Measurements from ENCODE around the gene WDR33.
"Not testable (repeated sequence)": the region's sequence is repeated elsewhere in the genome, so short reads cannot be mapped to it uniquely, and the experiment has no call there.

WDR33 gene

GRCh38 chr2:127770534-127770933, 40.4 kb downstream of the WDR33 start:
- Mint-ChIP-seq H3K36me3 (ENCODE audit: insufficient read depth) (peaks cover 44% of the 10 kb centered on the region), H3K4me1 (ENCODE audit: low read depth in 2 of 2) (peaks cover 7 to 19% of the 10 kb centered on the region in 2 donors)
- DNase-seq; ATAC-seq (replicated peaks); H3K27me3 Mint-ChIP-seq; H3K4me3 Mint-ChIP-seq; H3K27ac Mint-ChIP-seq; H3K9me3 Mint-ChIP-seq: not testable (repeated sequence)

DNA sequence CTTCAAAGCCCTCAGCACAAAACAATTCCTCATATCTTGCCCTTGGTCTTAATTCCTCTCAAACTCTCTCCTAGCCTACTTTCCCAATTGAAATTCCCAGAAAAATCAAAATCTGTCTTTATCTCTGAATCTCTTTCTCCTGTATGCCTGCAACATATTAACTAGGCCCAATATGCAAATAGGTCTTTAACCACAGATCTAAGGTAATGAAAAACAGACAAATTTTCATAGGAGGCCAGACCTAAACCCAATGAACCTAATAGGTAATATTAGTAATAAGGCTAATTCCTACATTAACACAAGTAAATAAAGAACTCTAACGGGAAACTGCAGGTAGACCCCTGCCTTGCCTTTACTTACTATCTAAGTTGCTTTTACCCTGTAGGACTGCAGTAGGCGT, 41.4 kb downstream of the WDR33 start:
- no peak overlapping the region for H3K4me3 Mint-ChIP-seq
- DNase-seq (no peak), ATAC-seq (replicated peaks) (no peak)
- H3K9me3 Mint-ChIP-seq, result no peaks in the 10 kb centered on the region
- H3K27me3 Mint-ChIP-seq, result no peaks in the 10 kb centered on the region
- peaks cover 5 to 16% of the 10 kb centered on the region in 2 donors for H3K4me1 Mint-ChIP-seq (ENCODE audit: low read depth in 2 of 2)
- H3K27ac Mint-ChIP-seq, result peak overlapping the region in 1 of 2 donors; percentile 48
- peaks cover 50% of the 10 kb centered on the region for H3K36me3 Mint-ChIP-seq (ENCODE audit: insufficient read depth)

GRCh38 chr2:127768775-127769479, 42.0 kb downstream of the WDR33 start:
- H3K9me3 Mint-ChIP-seq, result no peaks in the 10 kb centered on the region
- no peak overlapping the region for H3K4me3 Mint-ChIP-seq
- peaks cover 5 to 14% of the 10 kb centered on the region in 2 donors for H3K4me1 Mint-ChIP-seq (ENCODE audit: low read depth in 2 of 2)
- peak overlapping the region in 1 of 2 donors; percentile 48 for H3K27ac Mint-ChIP-seq
- peaks cover 56% of the 10 kb centered on the region for H3K36me3 Mint-ChIP-seq (ENCODE audit: insufficient read depth)
- DNase-seq (no peak), ATAC-seq (replicated peaks) (no peak)
- H3K27me3 Mint-ChIP-seq, result no peaks in the 10 kb centered on the region

DNA sequence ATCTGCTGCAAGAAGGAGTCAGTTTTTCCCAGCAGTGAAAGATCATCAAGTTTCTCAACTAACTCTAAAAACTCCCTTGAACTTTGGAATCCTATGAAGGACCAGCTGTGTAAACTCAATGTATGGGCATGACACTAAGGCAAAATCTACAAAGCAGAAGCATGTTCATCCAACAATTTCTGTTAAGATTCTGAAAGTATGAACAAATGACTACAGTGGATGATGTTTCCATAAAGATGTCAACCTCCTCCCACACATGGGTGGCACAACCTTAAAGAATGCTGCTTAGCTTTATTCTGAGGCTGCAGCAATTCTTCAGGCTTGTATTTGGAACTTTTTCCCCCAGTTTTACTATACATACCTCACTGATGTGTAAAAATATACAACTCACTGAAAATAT, 47.2 kb downstream of the WDR33 start:
- no peaks in the 10 kb centered on the region for H3K27me3 Mint-ChIP-seq
- peaks cover 75% of the 10 kb centered on the region for H3K36me3 Mint-ChIP-seq (ENCODE audit: insufficient read depth)
- no peaks in the 10 kb centered on the region for H3K4me1 Mint-ChIP-seq (ENCODE audit: low read depth in 2 of 2)
- DNase-seq (no peak), ATAC-seq (replicated peaks) (no peak)
- H3K9me3 Mint-ChIP-seq, result no peaks in the 10 kb centered on the region
- no peak overlapping the region for H3K27ac Mint-ChIP-seq
- no peak overlapping the region for H3K4me3 Mint-ChIP-seq

- H3K9me3 Mint-ChIP-seq, result no peaks in the 10 kb centered on the region
Observed at GRCh38 chr2:127762846-127763245, 48.1 kb downstream of the WDR33 start.

GRCh38 chr2:127762441-127762840, 48.5 kb downstream of the WDR33 start:
- no peak for DNase-seq
- no peak for ATAC-seq (replicated peaks)
- H3K9me3 Mint-ChIP-seq, result no peaks in the 10 kb centered on the region
- H3K27ac Mint-ChIP-seq, result no peak overlapping the region
- H3K4me1 Mint-ChIP-seq (ENCODE audit: low read depth in 2 of 2), result no peaks in the 10 kb centered on the region
- H3K4me3 Mint-ChIP-seq, result no peak overlapping the region
- no peaks in the 10 kb centered on the region for H3K27me3 Mint-ChIP-seq
- H3K36me3 Mint-ChIP-seq (ENCODE audit: insufficient read depth), result peaks cover 67% of the 10 kb centered on the region

More at GRCh38 chr2:127762846-127763245, 48.1 kb downstream of the WDR33 start:
- DNase-seq, result no peak
- H3K36me3 Mint-ChIP-seq (ENCODE audit: insufficient read depth), result peaks cover 71% of the 10 kb centered on the region
- ATAC-seq (replicated peaks), result no peak
- no peak overlapping the region for H3K4me3 Mint-ChIP-seq
- no peaks in the 10 kb centered on the region for H3K4me1 Mint-ChIP-seq (ENCODE audit: low read depth in 2 of 2)
- H3K27me3 Mint-ChIP-seq, result no peaks in the 10 kb centered on the region
- no peak overlapping the region for H3K27ac Mint-ChIP-seq

DNA sequence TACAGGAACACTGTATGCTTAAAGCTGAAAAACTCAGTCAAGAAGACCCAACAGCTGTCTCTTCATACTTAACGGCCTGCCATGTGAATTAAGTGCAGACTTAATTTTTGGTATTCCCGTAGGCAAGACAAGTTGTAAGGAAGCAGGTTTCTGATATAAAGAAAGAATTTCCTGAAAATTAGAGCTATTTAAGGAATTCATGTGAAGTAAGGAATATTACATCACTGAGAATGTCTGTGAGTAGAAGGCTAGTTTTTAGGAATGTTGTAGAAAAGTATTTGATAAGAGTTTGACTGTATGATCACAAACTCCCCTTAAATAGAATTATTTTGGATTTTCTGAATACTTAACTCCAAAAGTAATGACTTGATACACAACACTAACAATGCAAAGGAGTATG, 51.0 kb downstream of the WDR33 start:
- Mint-ChIP-seq H3K27me3 (no peaks in the 10 kb centered on the region), H3K4me1 (ENCODE audit: low read depth in 2 of 2) (peaks cover 0 to under 1% of the 10 kb centered on the region in 2 donors), H3K4me3 (no peak overlapping the region), H3K9me3 (no peaks in the 10 kb centered on the region), H3K27ac (no peak overlapping the region), H3K36me3 (ENCODE audit: insufficient read depth) (peaks cover 55% of the 10 kb centered on the region)
- no peak for DNase-seq
- ATAC-seq (replicated peaks), result no peak

DNA sequence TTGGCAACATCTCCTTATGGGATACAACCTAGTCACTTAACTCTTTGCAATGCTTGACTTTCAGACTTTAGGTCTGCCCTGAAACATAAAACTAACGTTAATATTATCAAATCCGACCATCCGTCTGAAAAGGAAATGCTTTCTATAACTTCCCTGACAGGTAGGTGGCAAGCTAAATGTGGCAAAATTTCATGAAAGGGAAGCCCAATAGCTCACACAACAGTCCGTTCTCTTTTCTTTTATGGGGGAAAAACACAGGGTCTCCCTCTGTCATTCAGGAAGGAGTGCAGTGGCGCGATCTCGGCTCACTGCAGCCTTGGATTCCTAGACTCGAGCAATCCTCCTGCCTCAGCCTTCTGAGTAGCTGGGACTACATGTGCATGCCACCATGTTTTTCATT, 56.8 kb downstream of the WDR33 start:
- peaks cover 18% of the 10 kb centered on the region for H3K36me3 Mint-ChIP-seq (ENCODE audit: insufficient read depth)
- H3K4me1 Mint-ChIP-seq (ENCODE audit: low read depth in 2 of 2), result peaks cover 0 to 4% of the 10 kb centered on the region in 2 donors
- no peaks in the 10 kb centered on the region for H3K27me3 Mint-ChIP-seq
- H3K9me3 Mint-ChIP-seq, result no peaks in the 10 kb centered on the region
- DNase-seq (no peak), ATAC-seq (replicated peaks) (no peak)
- H3K4me3 Mint-ChIP-seq, result no peak overlapping the region
- no peak overlapping the region for H3K27ac Mint-ChIP-seq

GRCh38 chr2:127753374-127753773, 57.6 kb downstream of the WDR33 start:
- no peaks in the 10 kb centered on the region for H3K27me3 Mint-ChIP-seq
- H3K4me3 Mint-ChIP-seq, result no peak overlapping the region
- H3K36me3 Mint-ChIP-seq (ENCODE audit: insufficient read depth), result peaks cover 20% of the 10 kb centered on the region
- ATAC-seq (replicated peaks) (no peak), DNase-seq (no peak)
- no peaks in the 10 kb centered on the region for H3K9me3 Mint-ChIP-seq
- peak overlapping the region in 1 of 2 donors; percentile 63 for H3K27ac Mint-ChIP-seq
- peaks cover 0 to 4% of the 10 kb centered on the region in 2 donors for H3K4me1 Mint-ChIP-seq (ENCODE audit: low read depth in 2 of 2)

DNA sequence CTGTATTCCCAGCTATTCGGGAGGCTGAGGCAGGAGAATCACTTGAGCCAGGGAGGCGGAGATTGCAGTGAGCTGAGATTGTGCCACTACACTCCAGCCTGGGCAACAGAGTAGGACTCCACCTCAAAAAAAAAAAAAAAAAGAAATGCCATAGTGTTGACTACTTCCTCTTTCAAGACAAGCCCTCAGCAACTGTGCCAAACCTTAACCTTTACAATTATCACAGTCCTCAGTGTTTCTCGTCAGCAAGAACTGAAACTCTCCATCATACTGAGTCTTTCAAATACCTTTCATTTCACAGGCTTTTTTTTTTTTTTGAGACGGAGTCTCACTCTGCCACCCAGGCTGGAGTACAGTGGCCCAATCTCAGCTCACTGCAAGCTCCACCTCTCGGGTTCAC, 61.4 kb downstream of the WDR33 start:
- ATAC-seq (replicated peaks), result peak; percentile 54
- not testable (repeated sequence) for H3K27me3 Mint-ChIP-seq; H3K4me1 Mint-ChIP-seq (ENCODE audit: low read depth in 2 of 2); DNase-seq; H3K4me3 Mint-ChIP-seq; H3K9me3 Mint-ChIP-seq
- H3K27ac Mint-ChIP-seq, result peak overlapping the region; percentile 79 to 81
- H3K36me3 Mint-ChIP-seq (ENCODE audit: insufficient read depth), result peaks cover 24% of the 10 kb centered on the region

GRCh38 chr2:127747621-127748020, 63.4 kb downstream of the WDR33 start:
- H3K9me3 Mint-ChIP-seq, result no peaks in the 10 kb centered on the region
- no peak overlapping the region for H3K4me3 Mint-ChIP-seq
- H3K36me3 Mint-ChIP-seq (ENCODE audit: insufficient read depth), result peaks cover 30% of the 10 kb centered on the region
- ATAC-seq (replicated peaks) (no peak), DNase-seq (no peak)
- H3K27me3 Mint-ChIP-seq, result no peaks in the 10 kb centered on the region
- peaks cover 2% of the 10 kb centered on the region in 2 donors for H3K4me1 Mint-ChIP-seq (ENCODE audit: low read depth in 2 of 2)
- H3K27ac Mint-ChIP-seq, result no peak overlapping the region

DNA sequence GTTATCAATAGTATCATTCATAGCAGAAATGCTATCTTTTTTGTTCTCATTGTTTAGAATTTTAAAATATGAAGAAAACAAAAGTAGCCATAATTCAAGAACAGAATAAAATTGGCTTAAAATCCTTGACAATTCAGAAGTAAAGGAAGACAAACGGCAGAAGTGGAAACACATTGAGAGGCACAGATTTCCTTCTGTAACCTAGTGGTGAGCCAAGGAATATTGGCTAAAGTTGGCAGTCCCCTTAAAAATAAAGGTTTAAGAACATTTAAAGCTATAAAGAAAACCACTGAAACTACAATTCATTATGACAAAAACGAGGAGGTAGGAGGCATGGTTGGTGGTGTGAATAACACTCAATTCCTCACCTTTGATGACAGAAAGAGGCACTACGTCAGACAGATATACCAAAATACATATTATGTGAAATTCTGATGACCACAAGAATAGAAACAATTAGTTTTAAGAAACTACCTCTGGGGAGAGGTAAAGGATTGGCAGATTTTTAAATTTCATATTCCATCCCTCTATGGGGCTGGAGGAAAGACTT, 67.4 kb downstream of the WDR33 start:
- ATAC-seq (replicated peaks) (no peak), DNase-seq (no peak)
- H3K4me1 Mint-ChIP-seq (ENCODE audit: low read depth in 2 of 2), result peaks cover 2 to 12% of the 10 kb centered on the region in 2 donors
- no peak overlapping the region for H3K4me3 Mint-ChIP-seq
- H3K27ac Mint-ChIP-seq, result peak overlapping the region in 1 of 2 donors; percentile 71
- H3K36me3 Mint-ChIP-seq (ENCODE audit: insufficient read depth), result peaks cover 19% of the 10 kb centered on the region
- no peaks in the 10 kb centered on the region for H3K9me3 Mint-ChIP-seq
- H3K27me3 Mint-ChIP-seq, result no peaks in the 10 kb centered on the region

GRCh38 chr2:127740665-127741288, 70.2 kb downstream of the WDR33 start:
- DNase-seq (no peak), ATAC-seq (replicated peaks) (no peak)
- Mint-ChIP-seq H3K27me3 (no peaks in the 10 kb centered on the region), H3K9me3 (no peaks in the 10 kb centered on the region), H3K4me3 (no peak overlapping the region), H3K36me3 (ENCODE audit: insufficient read depth) (peaks cover 11% of the 10 kb centered on the region), H3K27ac (peak overlapping the region; percentile 4 to 62), H3K4me1 (ENCODE audit: low read depth in 2 of 2) (peaks cover 0 to 20% of the 10 kb centered on the region in 2 donors)

GRCh38 chr2:127739800-127740199, 71.2 kb downstream of the WDR33 start:
- DNase-seq (no peak), ATAC-seq (replicated peaks) (no peak)
- Mint-ChIP-seq H3K9me3 (no peaks in the 10 kb centered on the region), H3K4me3 (no peak overlapping the region), H3K4me1 (ENCODE audit: low read depth in 2 of 2) (peaks cover 0 to 20% of the 10 kb centered on the region in 2 donors), H3K27ac (peak overlapping the region in 1 of 2 donors; percentile 39), H3K27me3 (no peaks in the 10 kb centered on the region), H3K36me3 (ENCODE audit: insufficient read depth) (peaks cover 14% of the 10 kb centered on the region)

All from effector memory CD8-positive, alpha-beta T cell (primary cell).